CMK (cell line): ENCODE measurements around the gene ZNF417.
"Not testable (repeated sequence)": the region's sequence is repeated elsewhere in the genome, so short reads cannot be mapped to it uniquely, and the experiment has no call there.

Experiments used
- DNase-seq: peaks from one replicate; pipeline ENCODE4 v3.0.0-alpha.2; 2010; ENCODE audit warnings: low read depth

Gene ZNF417

GRCh38 chr19:57887195-57887941 is 29.0 kb downstream of the ZNF417 start:
- DNase-seq = no peak

- no peak for DNase-seq
Measured at GRCh38 chr19:57886046-57886445, 30.3 kb downstream of the ZNF417 start.

DNA sequence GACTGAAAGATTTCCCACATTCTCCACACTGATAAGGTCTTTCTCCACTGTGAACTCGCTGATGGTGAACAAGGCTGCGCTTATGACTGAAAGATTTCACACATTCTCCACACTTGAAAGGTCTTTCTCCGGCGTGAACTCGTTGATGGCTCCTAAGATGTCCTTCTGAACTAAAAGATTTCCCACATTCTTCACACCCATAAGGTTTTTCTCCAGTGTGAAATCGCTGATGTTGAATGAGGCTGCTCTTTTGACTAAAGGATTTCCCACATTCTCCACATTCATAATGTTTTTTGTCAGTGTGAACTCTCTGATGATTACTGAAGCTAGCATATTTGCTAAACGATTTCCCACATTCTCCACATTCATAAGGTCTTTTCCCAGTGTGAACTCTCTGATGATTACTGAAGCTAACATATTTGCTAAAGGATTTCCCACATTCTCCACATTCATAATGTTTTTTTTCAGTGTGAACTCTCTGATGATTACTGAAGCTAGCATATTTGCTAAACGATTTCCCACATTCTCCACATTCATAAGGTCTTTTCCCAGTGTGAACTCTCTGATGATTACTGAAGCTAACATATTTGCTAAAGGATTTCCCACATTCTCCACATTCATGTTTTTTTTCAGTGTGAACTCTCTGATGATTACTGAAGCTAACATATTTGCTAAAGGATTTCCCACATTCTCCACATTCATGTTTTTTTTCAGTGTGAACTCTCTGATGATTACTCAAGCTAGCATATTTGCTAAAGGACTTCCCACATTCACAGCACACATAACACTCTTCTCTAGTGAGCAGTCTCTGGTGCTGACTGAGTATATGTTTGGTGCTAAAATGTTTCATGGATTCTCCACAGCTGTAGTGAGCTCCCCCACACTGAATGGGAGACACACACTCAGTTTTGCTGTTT is 42.3 kb downstream of the ZNF417 start:
- DNase-seq = not testable (repeated sequence)

GRCh38 chr19:57872450-57872849 is 43.9 kb downstream of the ZNF417 start:
- no peak for DNase-seq

- no peak for DNase-seq
Measured at GRCh38 chr19:57870225-57870624, 46.2 kb downstream of the ZNF417 start.

DNA sequence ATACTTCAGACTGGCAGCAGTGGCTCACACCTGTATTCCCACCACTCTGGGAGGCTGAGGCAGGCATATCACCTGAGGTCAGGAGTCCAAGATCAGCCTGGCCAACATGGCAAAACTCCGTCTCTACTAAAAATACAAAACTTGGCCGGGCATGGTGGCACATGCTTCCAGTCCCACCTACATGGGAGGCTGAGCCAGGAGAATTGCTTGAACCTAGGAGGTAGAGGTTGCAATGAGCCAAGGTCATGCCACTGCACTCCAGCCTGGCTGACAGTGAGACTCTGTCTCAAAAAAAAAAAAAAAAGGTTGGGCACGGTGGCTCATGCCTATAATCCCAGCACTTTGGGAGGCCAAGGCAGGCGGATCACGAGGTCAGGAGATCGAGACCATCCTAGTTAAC is 46.7 kb downstream of the ZNF417 start:
- not testable (repeated sequence) for DNase-seq

- no peak for DNase-seq
Measured at GRCh38 chr19:57867868-57868492, 48.4 kb downstream of the ZNF417 start.
